GM12878 (cell line): Measurements from ENCODE around the gene SH2D6. TPM values are rescaled to one million over a fixed set of nuclear protein-coding genes. Genes with fewer than 3 reads are reported as not detected.

ENCODE experiments used
- ATAC-seq: fragments of 200-7000 bp; cut with Tn5 transposase; 3 replicates; pipeline ENCODE4 v1.9.1; 2020; ENCODE audit warnings: mild to moderate bottlenecking, moderate library complexity
- BruUV-seq: library from RNA; stranded (reverse); fragments of 400-500 nt; replicated peaks from 2 replicates; lab custom pipeline; 2021; lab: Mats Ljungman, UMichigan
- CTCF ChIA-PET: fragments of 300-600 bp; sonication (Branson Sonifier 250); formaldehyde crosslinking; extraction: SDS; loops from one replicate; lab custom pipeline; 2021; ENCODE audit warnings: inconsistent platforms; lab: Yijun Ruan, JAX
- POLR2A ChIA-PET: fragments of 350-600 bp; formaldehyde crosslinking; extraction: SDS; loops from one replicate; lab custom pipeline; 2021; ENCODE audit warnings: inconsistent platforms; lab: Charles Lee
- RAD21 ChIA-PET: fragments of 300-600 bp; sonication (Branson Sonifier 250); formaldehyde crosslinking; loops from one replicate; lab custom pipeline; 2023; ENCODE audit warnings: antibody characterized with exemption; ENCODE audit not compliant: unreplicated experiment; lab: Charles Lee
- SMC1A ChIA-PET: fragments of 300-600 bp; sonication (Branson Sonifier 250); formaldehyde crosslinking; loops from one replicate; lab custom pipeline; 2023; ENCODE audit not compliant: unreplicated experiment, uncharacterized antibody; lab: Charles Lee
- DNase-seq: peaks from one replicate; pipeline ENCODE4 v3.0.0-alpha.2; 2011; ENCODE audit warnings: low read depth, low spot score
- FAIRE-seq: peaks from 3 replicates; lab custom pipeline; 2011; peaks lifted over from hg19 to GRCh38; lab: Jason Lieb, UNC
- H2AFZ ChIP-seq: 2 replicates; pipeline ENCODE4 v1.6.0; 2011; ENCODE audit warnings: low read depth, low read length, control low read depth; ENCODE audit not compliant: control insufficient read depth
- H3K27ac ChIP-seq: 2 replicates; pipeline ENCODE4 v1.5.1; 2011; ENCODE audit warnings: control low read depth; ENCODE audit not compliant: control insufficient read depth, insufficient read depth
- H3K27me3 ChIP-seq, 2 experiments: replicated peaks in 1 of 2; 2 replicates each; pipeline versions ENCODE4 v1.6.0 to v1.6.1; 2011; ENCODE audit warnings: low read length in 1 of 2; ENCODE audit not compliant: control insufficient read depth in 2 of 2, insufficient read depth in 2 of 2
- H3K36me3 ChIP-seq, 2 experiments: 2 replicates each; pipeline ENCODE4 v1.5.1; 2011; ENCODE audit warnings: low read length in 1 of 2; ENCODE audit not compliant: control insufficient read depth in 2 of 2, insufficient read depth in 2 of 2
- H3K4me1 ChIP-seq: 2 replicates; pipeline ENCODE4 v1.6.1; 2011; ENCODE audit warnings: mild to moderate bottlenecking, low read length, moderate library complexity, mixed read lengths; ENCODE audit not compliant: control insufficient read depth, insufficient read depth
- H3K4me2 ChIP-seq: 2 replicates; pipeline ENCODE4 v1.6.0; 2011; ENCODE audit warnings: control low read depth; ENCODE audit not compliant: control insufficient read depth, insufficient read depth
- H3K4me3 ChIP-seq: fragments of 200-600 bp; sonication (generic); 2 replicates; pipeline ENCODE4 v1.5.1; 2016
- H3K79me2 ChIP-seq: 2 replicates; pipeline ENCODE4 v1.6.0; 2011; ENCODE audit warnings: low read length; ENCODE audit not compliant: control insufficient read depth, insufficient read depth
- H3K9ac ChIP-seq: 2 replicates; pipeline ENCODE4 v1.8.0; 2011; ENCODE audit warnings: low read length, control low read depth, mixed read lengths; ENCODE audit not compliant: control insufficient read depth, insufficient read depth
- H3K9me3 ChIP-seq: replicated peaks from 3 replicates; pipeline ENCODE4 v1.5.1; 2011; ENCODE audit warnings: mild to moderate bottlenecking, low read length; ENCODE audit not compliant: control insufficient read depth, insufficient read depth
- H4K20me1 ChIP-seq: 2 replicates; pipeline ENCODE4 v1.6.0; 2011; ENCODE audit not compliant: control insufficient read depth, insufficient read depth
- ATF7 ChIP-seq: fragments of 450-650 bp; IDR thresholded peaks from 2 replicates; pipeline ENCODE4 v1.6.1; 2016; ENCODE audit warnings: low read depth, mild to moderate bottlenecking
- CREM ChIP-seq: IDR thresholded peaks from 2 replicates; pipeline ENCODE4 v1.6.1; 2014; ENCODE audit warnings: antibody characterized with exemption, low read depth
- EED ChIP-seq: sonication (generic); IDR thresholded peaks from 2 replicates; pipeline ENCODE4 v1.6.1; 2016; ENCODE audit warnings: antibody characterized with exemption, low read depth
- MYC ChIP-seq: IDR thresholded peaks from 2 replicates; pipeline ENCODE4 v1.6.1; 2011; ENCODE audit warnings: mild to moderate bottlenecking, low read length, moderate library complexity, inconsistent platforms; ENCODE audit not compliant: insufficient read depth, insufficient replicate concordance, insufficient read length, severe bottlenecking
- NFYA ChIP-seq: IDR thresholded peaks from 2 replicates; pipeline ENCODE4 v1.6.1; 2011; ENCODE audit warnings: low read depth, mild to moderate bottlenecking, low read length, improper control_type of control experiment, borderline replicate concordance
- NFYB ChIP-seq: IDR thresholded peaks from 2 replicates; pipeline ENCODE4 v1.6.1; 2011; ENCODE audit warnings: low read depth, mild to moderate bottlenecking, low read length, improper control_type of control experiment, moderate library complexity; ENCODE audit not compliant: insufficient read depth
- RB1 ChIP-seq: fragments of 450-650 bp; formaldehyde crosslinking; IDR thresholded peaks from 2 replicates; pipeline ENCODE4 v1.6.1; 2017; ENCODE audit warnings: mild to moderate bottlenecking, borderline replicate concordance
- WRNIP1 ChIP-seq: IDR thresholded peaks from 2 replicates; pipeline ENCODE4 v1.6.1; 2011; ENCODE audit warnings: low read depth, low read length, improper control_type of control experiment, borderline replicate concordance
- WGBS: methylation state at CpG from one replicate; pipeline ENCODE4 v1.1.6; 2016; ENCODE audit warnings: low lambda C conversion rate; ENCODE audit not compliant: insufficient replicate concordance, insufficient coverage; ENCODE audit errors: missing lambda C conversion rate; 5-methylcytosine and 5-hydroxymethylcytosine counted together
- in situ Hi-C: fragments of 300-500 bp; cut with MboI; formaldehyde crosslinking; loops from 9 replicates; pipeline ENCODE4 v1.14.3; 2018; ENCODE audit warnings: mixed read lengths
- intact Hi-C: fragments of 100-400 bp; cut with micrococcal nuclease; formaldehyde crosslinking; loops from one replicate; pipeline ENCODE4 v1.14.2; 2022; ENCODE audit not compliant: unreplicated experiment
- polyA plus RNA-seq, 11 experiments: library from polyadenylated mRNA; depleted of rRNA in 4 of 11; unstranded in 6 of 11; stranded (reverse) in 5 of 11; fragments of >200 nt; fragmentation: Nextera tagmentation in 4 of 11; fragmentation: Illumina TruSeq in 1 of 11; extraction: Ambion mirVana in 4 of 11; extraction: Trizol in 1 of 11; gene quantifications; 1 replicate in 1 of 11; 2 replicates in 10 of 11; pipeline versions ENCODE4 v1.2.1 to v1.2.3, GENCODE V29; 2011 to 2016; ENCODE audit warnings: inconsistent platforms in 2 of 11, missing spikeins in 2 of 11, low read depth in 1 of 11
- total RNA-seq, 4 experiments: library from RNA; depleted of rRNA in 3 of 4; stranded (reverse); fragments of >200 nt in 3 of 4; fragmentation: Illumina TruSeq in 1 of 4; extraction: Trizol in 1 of 4; gene quantifications; 2 replicates each; pipeline versions ENCODE4 v1.2.1 to v1.2.3, GENCODE V29; 2013 to 2021
- TF ChIP-seq, protein P1 (sequence below): IDR thresholded peaks from 2 replicates; pipeline ENCODE4 v1.6.1; 2012; ENCODE audit warnings: low read depth, low read length, improper control_type of control experiment

The SH2D6 gene
- total and polyA plus RNA-seq, 10 of the 15 experiments (the other 5 are each of a cell fraction or from before 2014, with no cell fraction given): 0.23 to 0.59 (median 0.34) TPM; not detected in 6

DNA sequence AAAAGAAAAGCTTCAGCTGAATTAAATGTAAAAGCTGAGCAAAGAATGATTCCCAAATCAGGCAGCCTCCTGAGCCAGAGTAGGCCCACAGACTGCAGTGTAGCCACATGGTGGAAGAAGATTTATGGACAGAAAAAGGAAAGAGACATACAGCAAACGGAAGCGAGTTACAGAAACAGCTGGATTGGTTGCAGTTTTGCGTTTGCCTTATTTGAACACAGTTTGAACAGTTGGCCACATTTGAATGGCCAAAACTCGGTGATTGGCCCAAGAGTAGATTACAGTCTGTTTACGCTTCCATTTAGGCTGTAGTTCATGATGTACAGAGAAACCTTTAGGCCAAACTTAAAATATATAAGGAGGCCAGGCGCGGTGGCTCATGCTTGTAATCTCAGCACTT, 35.1 kb downstream of the SH2D6 start:
- ChIA-PET RAD21 (no interaction called here), POLR2A (no interaction called here), CTCF (no interaction called here), SMC1A (interaction anchor here (0.5 kb wide), 1 partner anchor 44 kb away, joined by 4 read pairs; no protein-coding TSS in a partner anchor)
- no peak for FAIRE-seq
- Histone ChIP-seq H2AFZ (no peak overlapping the region), H3K4me1 (no peaks in the 10 kb centered on the region), H3K36me3 (no peaks in the 10 kb centered on the region), H3K9ac (no peak overlapping the region), H3K4me2 (no peak overlapping the region), H3K4me3 (no peak overlapping the region), H3K9me3 (no peaks in the 10 kb centered on the region), H3K27me3 (no peaks in the 10 kb centered on the region; a peak in 1 of 4 replicates), H3K27ac (no peak overlapping the region), H3K79me2 (no peaks in the 10 kb centered on the region), H4K20me1 (no peaks in the 10 kb centered on the region)
- intact Hi-C loops (no loop called here), in situ Hi-C loops (no loop called here)
- 55% methylated on average over 7 of the region's 7 CpGs for WGBS
- TF ChIP-seq MYC: no peak
- TF ChIP-seq, protein P1, sequence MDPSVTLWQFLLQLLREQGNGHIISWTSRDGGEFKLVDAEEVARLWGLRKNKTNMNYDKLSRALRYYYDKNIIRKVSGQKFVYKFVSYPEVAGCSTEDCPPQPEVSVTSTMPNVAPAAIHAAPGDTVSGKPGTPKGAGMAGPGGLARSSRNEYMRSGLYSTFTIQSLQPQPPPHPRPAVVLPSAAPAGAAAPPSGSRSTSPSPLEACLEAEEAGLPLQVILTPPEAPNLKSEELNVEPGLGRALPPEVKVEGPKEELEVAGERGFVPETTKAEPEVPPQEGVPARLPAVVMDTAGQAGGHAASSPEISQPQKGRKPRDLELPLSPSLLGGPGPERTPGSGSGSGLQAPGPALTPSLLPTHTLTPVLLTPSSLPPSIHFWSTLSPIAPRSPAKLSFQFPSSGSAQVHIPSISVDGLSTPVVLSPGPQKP: no peak
- TF ChIP-seq NFYA: no peak
- TF ChIP-seq WRNIP1: no peak
- BruUV-seq: no TSS peak
- no peak for DNase-seq
- no peak for ATAC-seq

DNA sequence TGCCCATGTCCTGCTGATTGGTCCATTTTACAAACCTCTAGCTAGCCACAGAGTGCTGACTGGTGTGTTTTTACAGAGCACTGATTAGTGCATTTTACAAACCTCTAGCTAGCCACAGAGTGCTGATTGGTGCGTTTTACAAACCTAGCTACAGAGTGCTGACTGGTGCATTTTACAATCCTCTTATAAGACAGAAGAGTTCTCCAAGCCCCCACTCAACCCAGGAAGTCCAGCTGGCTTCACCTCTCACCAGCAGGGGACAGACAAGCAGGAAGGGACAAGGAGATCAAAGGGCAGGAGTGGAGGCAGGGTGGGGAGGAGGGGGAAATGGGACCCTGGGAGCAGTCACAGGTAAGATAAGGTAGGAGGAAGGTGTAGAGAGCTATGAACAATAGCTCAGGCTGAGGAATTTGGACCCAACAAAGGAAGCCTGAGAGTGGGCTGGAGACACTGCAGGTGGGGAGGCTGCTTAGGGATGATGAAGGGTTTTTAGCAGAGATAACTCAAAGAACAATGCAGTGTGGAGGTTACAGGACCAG, 37.1 kb downstream of the SH2D6 start:
- no peaks in the 10 kb centered on the region for H4K20me1 ChIP-seq
- TF ChIP-seq RB1: no peak
- no peak for TF ChIP-seq CREM
- TF ChIP-seq EED: no peak
- 0 out of 2 replicates have a peak, but pooled peaks have one; percentile 35 for TF ChIP-seq NFYB
- no peak for TF ChIP-seq ATF7
- H3K27me3 ChIP-seq: no peaks in the 10 kb centered on the region; a peak in 1 of 4 replicates
- no peak overlapping the region for H3K9ac ChIP-seq
- no TSS peak for BruUV-seq
- H2AFZ ChIP-seq: no peak overlapping the region
- in situ Hi-C loops (no loop called here), intact Hi-C loops (no loop called here)
- no peaks in the 10 kb centered on the region for H3K36me3 ChIP-seq
- no peaks in the 10 kb centered on the region for H3K79me2 ChIP-seq
- no peak for ATAC-seq
- H3K4me1 ChIP-seq: no peaks in the 10 kb centered on the region
- no peak overlapping the region for H3K27ac ChIP-seq
- ChIA-PET CTCF (interaction anchor here (1.0 kb wide), 1 partner anchor 10 kb away, joined by 3 read pairs; no protein-coding TSS in a partner anchor), RAD21 (no interaction called here), POLR2A (no interaction called here), SMC1A (interaction anchor here (0.7 to 1.5 kb wide), 4 partner anchors 73 to 249 kb away, joined by 3 to 4 read pairs (median 3); no protein-coding TSS in a partner anchor)
- no peaks in the 10 kb centered on the region for H3K9me3 ChIP-seq
- WGBS: 73% methylated on average over 1 of the region's 1 CpG
- no peak overlapping the region for H3K4me2 ChIP-seq
- no peak overlapping the region for H3K4me3 ChIP-seq
- no peak for DNase-seq
- FAIRE-seq: no peak
